ENCODE measurements around the gene SND1.

DNA sequence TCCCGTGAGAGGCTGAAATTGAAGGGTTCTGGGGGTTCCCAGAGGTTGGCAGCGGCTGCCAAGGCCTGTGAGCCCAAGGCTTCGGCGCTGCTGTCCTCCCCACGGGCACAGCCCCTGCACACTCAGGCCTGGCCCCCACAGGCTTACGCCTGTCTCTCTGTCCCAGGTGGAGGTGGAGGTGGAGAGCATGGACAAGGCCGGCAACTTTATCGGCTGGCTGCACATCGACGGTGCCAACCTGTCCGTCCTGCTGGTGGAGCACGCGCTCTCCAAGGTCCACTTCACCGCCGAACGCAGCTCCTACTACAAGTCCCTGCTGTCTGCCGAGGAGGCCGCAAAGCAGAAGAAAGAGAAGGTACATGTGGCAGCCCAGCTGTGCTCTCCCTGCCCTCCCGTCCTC, 422.3 kb downstream of the SND1 start:
- TF ChIP-seq, protein P1, sequence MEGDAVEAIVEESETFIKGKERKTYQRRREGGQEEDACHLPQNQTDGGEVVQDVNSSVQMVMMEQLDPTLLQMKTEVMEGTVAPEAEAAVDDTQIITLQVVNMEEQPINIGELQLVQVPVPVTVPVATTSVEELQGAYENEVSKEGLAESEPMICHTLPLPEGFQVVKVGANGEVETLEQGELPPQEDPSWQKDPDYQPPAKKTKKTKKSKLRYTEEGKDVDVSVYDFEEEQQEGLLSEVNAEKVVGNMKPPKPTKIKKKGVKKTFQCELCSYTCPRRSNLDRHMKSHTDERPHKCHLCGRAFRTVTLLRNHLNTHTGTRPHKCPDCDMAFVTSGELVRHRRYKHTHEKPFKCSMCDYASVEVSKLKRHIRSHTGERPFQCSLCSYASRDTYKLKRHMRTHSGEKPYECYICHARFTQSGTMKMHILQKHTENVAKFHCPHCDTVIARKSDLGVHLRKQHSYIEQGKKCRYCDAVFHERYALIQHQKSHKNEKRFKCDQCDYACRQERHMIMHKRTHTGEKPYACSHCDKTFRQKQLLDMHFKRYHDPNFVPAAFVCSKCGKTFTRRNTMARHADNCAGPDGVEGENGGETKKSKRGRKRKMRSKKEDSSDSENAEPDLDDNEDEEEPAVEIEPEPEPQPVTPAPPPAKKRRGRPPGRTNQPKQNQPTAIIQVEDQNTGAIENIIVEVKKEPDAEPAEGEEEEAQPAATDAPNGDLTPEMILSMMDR (IDR thresholded peaks at IDR 0.05) = no peak
- no peak for TF ChIP-seq POLR2AphosphoS5 (IDR thresholded peaks at IDR 0.05; ENCODE audit: insufficient read depth in 1 of 2, low read depth in 1 of 2)
- no peak for TF ChIP-seq POLR2A (IDR thresholded peaks at IDR 0.05)

Measured in vagina (tissue), 2 donors.